Liver (tissue), 3 donors: ENCODE data around the gene PEX14.

ENCODE experiments used
- CTCF ChIP-seq: fragments of 150-350 bp; IDR thresholded peaks from 2 replicates; pipeline ENCODE4 v1.5.1; 2017; ENCODE audit warnings: improper control_type of control experiment, low read depth, low read length; ENCODE audit not compliant: missing input control
- EGR1 ChIP-seq, 2 donors: IDR thresholded peaks; 2 replicates each; pipeline ENCODE4 v1.6.1; 2016 to 2018; ENCODE audit warnings: antibody characterized with exemption in 2 of 2, low read depth in 2 of 2
- HNF4G ChIP-seq: IDR thresholded peaks from 2 replicates; pipeline ENCODE4 v1.6.1; 2016; ENCODE audit warnings: antibody characterized with exemption
- JUND ChIP-seq, 2 donors: IDR thresholded peaks; 2 replicates each; pipeline ENCODE4 v1.6.1; 2016; ENCODE audit warnings: antibody characterized with exemption in 2 of 2
- NR2F2 ChIP-seq: IDR thresholded peaks from 2 replicates; pipeline ENCODE4 v1.6.1; 2016; ENCODE audit warnings: antibody characterized with exemption
- RAD21 ChIP-seq, 2 donors: IDR thresholded peaks; 2 replicates each; pipeline ENCODE4 v1.6.1; 2016; ENCODE audit warnings: antibody characterized with exemption in 2 of 2, mild to moderate bottlenecking in 2 of 2
- REST ChIP-seq: IDR thresholded peaks from 2 replicates; pipeline ENCODE4 v1.6.1; 2016; ENCODE audit warnings: antibody characterized with exemption, mild to moderate bottlenecking
- SP1 ChIP-seq: IDR thresholded peaks from 2 replicates; pipeline ENCODE4 v1.6.1; 2018; ENCODE audit warnings: antibody characterized with exemption, mild to moderate bottlenecking
- YY1 ChIP-seq: IDR thresholded peaks from 2 replicates; pipeline ENCODE4 v1.6.1; 2016; ENCODE audit warnings: antibody characterized with exemption, mild to moderate bottlenecking
- ZBTB33 ChIP-seq: IDR thresholded peaks from 2 replicates; pipeline ENCODE4 v1.6.1; 2016; ENCODE audit warnings: antibody characterized with exemption
- donor health status: healthy.
- donor health status: healthy.

- TF ChIP-seq CTCF (no peak), YY1 (no peak), ZBTB33 (no peak), REST (no peak), EGR1 (IDR thresholded peaks at IDR 0.05; ENCODE audit: low read depth in 2 of 2) (no peak), HNF4G (no peak), JUND (IDR thresholded peaks at IDR 0.05) (no peak), RAD21 (IDR thresholded peaks at IDR 0.05) (no peak), NR2F2 (no peak), SP1 (no peak)
These were observed 23.5 kb downstream of the PEX14 start for GRCh38 chr1:10498231-10498630.
